A673 (cell line): ENCODE results near the gene SRSF5. TPM values are rescaled to one million over a fixed set of nuclear protein-coding genes. Genes with fewer than 3 reads are reported as not detected.
"Not testable (repeated sequence)": the region's sequence is repeated elsewhere in the genome, so short reads cannot be mapped to it uniquely, and the experiment has no call there.

ENCODE experiments used
- BruUV-seq: library from RNA; stranded (reverse); fragments of 400-500 nt; replicated peaks from 2 replicates; lab custom pipeline; 2021; lab: Mats Ljungman, UMichigan
- CTCF ChIA-PET: fragments of 300-600 bp; sonication (Branson Sonifier 250); formaldehyde crosslinking; loops from one replicate; lab custom pipeline; 2022; ENCODE audit warnings: antibody characterized with exemption; lab: Charles Lee
- POLR2A ChIA-PET: fragments of 300-600 bp; sonication (Branson Sonifier 250); formaldehyde crosslinking; loops from one replicate; lab custom pipeline; 2022; ENCODE audit warnings: antibody characterized with exemption; ENCODE audit not compliant: low non-redundant PET; lab: Charles Lee
- DNase-seq: peaks from one replicate; pipeline ENCODE4 v3.0.0-alpha.2; 2015; ENCODE audit warnings: low spot score
- H3K27ac ChIP-seq: fragments of 200-600 bp; sonication (generic); 2 replicates; pipeline ENCODE4 v1.5.1; 2016; ENCODE audit warnings: mixed run types, low read depth, mild to moderate bottlenecking, mixed read lengths, antibody characterized with exemption, low read length; ENCODE audit not compliant: poor library complexity, severe bottlenecking
- H3K27me3 ChIP-seq: fragments of 200-600 bp; sonication (generic); replicated peaks from 2 replicates; pipeline ENCODE4 v1.6.1; 2017; ENCODE audit warnings: mixed run types, low read depth, mild to moderate bottlenecking, mixed read lengths, antibody characterized with exemption, low read length; ENCODE audit not compliant: insufficient read depth, poor library complexity
- H3K36me3 ChIP-seq: fragments of 200-600 bp; sonication (generic); 2 replicates; pipeline ENCODE4 v1.6.1; 2016; ENCODE audit warnings: mixed run types, mild to moderate bottlenecking, mixed read lengths, antibody characterized with exemption, low read length; ENCODE audit not compliant: insufficient read depth, poor library complexity, severe bottlenecking
- H3K4me1 ChIP-seq: fragments of 200-600 bp; sonication (generic); 2 replicates; pipeline ENCODE4 v1.6.1; 2017; ENCODE audit warnings: mixed run types, mild to moderate bottlenecking, mixed read lengths, antibody characterized with exemption, low read length; ENCODE audit not compliant: insufficient read depth, poor library complexity, severe bottlenecking
- H3K4me3 ChIP-seq: fragments of 200-600 bp; sonication (generic); 2 replicates; pipeline ENCODE4 v1.5.1; 2016; ENCODE audit warnings: low read depth, mixed run types, mild to moderate bottlenecking, mixed read lengths, low read length; ENCODE audit not compliant: poor library complexity, severe bottlenecking
- H3K9me3 ChIP-seq: fragments of 200-600 bp; sonication (generic); 2 replicates; pipeline ENCODE4 v1.6.1; 2016; ENCODE audit warnings: mixed run types, low read depth, mild to moderate bottlenecking, mixed read lengths, antibody characterized with exemption, low read length; ENCODE audit not compliant: poor library complexity, severe bottlenecking
- CTCF ChIP-seq: fragments of 300-800, 200-600 bp; sonication (generic); conservative IDR thresholded peaks from 2 replicates; pipeline ENCODE4 v1.5.1; 2017; ENCODE audit warnings: low read depth, mild to moderate bottlenecking, antibody characterized with exemption, low read length, moderate library complexity, mixed read lengths
- EZH2 ChIP-seq: fragments of 200-600 bp; sonication (generic); IDR thresholded peaks from 2 replicates; pipeline ENCODE4 v1.6.1; 2017; ENCODE audit warnings: borderline replicate concordance, low read depth, mild to moderate bottlenecking, mixed read lengths, antibody characterized with exemption, low read length; ENCODE audit not compliant: poor library complexity, severe bottlenecking
- intact Hi-C: fragments of 100-400 bp; cut with micrococcal nuclease; formaldehyde crosslinking; loops from one replicate; pipeline ENCODE4 v1.10.0; 2022; ENCODE audit not compliant: unreplicated experiment
- total RNA-seq: library from RNA; stranded (reverse); gene quantifications from 2 replicates; pipeline ENCODE4 v1.2.3, GENCODE V29; 2021

SRSF5 gene
- total RNA-seq, 1 experiment from 2014 or later: 324 TPM

GRCh38 chr14:69811227-69811867 is 44.4 kb downstream of the SRSF5 start:
- H3K4me3 ChIP-seq: no peak overlapping the region
- no peaks in the 10 kb centered on the region for H3K36me3 ChIP-seq
- no TSS peak for BruUV-seq
- intact Hi-C loops: no loop called here
- ChIA-PET POLR2A (no interaction called here), CTCF (no interaction called here)
- no peak for DNase-seq
- H3K27me3 ChIP-seq: peaks cover 25% of the 10 kb centered on the region
- no peaks in the 10 kb centered on the region for H3K4me1 ChIP-seq
- TF ChIP-seq EZH2 (no peak), CTCF (no peak)
- H3K27ac ChIP-seq: no peak overlapping the region
- H3K9me3 ChIP-seq: no peaks in the 10 kb centered on the region

- ChIA-PET POLR2A (no interaction called here), CTCF (no interaction called here)
- Histone ChIP-seq H3K4me1 (no peaks in the 10 kb centered on the region), H3K27me3 (peaks cover 30% of the 10 kb centered on the region), H3K9me3 (no peaks in the 10 kb centered on the region), H3K4me3 (no peak overlapping the region), H3K27ac (no peak overlapping the region), H3K36me3 (no peaks in the 10 kb centered on the region)
- intact Hi-C loops: no loop called here
- DNase-seq: no peak
- TF ChIP-seq EZH2 (no peak), CTCF (no peak)
- BruUV-seq: no TSS peak
These were observed 44.9 kb downstream of the SRSF5 start for GRCh38 chr14:69811868-69812252.

GRCh38 chr14:69812711-69813110 is 45.8 kb downstream of the SRSF5 start:
- Histone ChIP-seq H3K36me3 (no peaks in the 10 kb centered on the region), H3K27ac (no peak overlapping the region), H3K4me1 (no peaks in the 10 kb centered on the region), H3K4me3 (no peak overlapping the region), H3K27me3 (peaks cover 30% of the 10 kb centered on the region), H3K9me3 (no peaks in the 10 kb centered on the region)
- intact Hi-C loops: no loop called here
- peak; percentile 34; the same call in 1 of the 2 replicates for TF ChIP-seq CTCF
- no peak for TF ChIP-seq EZH2
- ChIA-PET CTCF (no interaction called here), POLR2A (no interaction called here)
- BruUV-seq: no TSS peak
- DNase-seq: peak; percentile 17

GRCh38 chr14:69813346-69813745 is 46.4 kb downstream of the SRSF5 start:
- POLR2A ChIA-PET, H3K4me1 ChIP-seq, DNase-seq, H3K36me3 ChIP-seq, H3K27ac ChIP-seq, intact Hi-C loops, H3K4me3 ChIP-seq, H3K9me3 ChIP-seq, BruUV-seq: not testable (repeated sequence)
- peaks cover 34% of the 10 kb centered on the region for H3K27me3 ChIP-seq
- CTCF ChIA-PET: interaction anchor here (0.6 kb wide), 1 partner anchor 222 kb away, joined by 4 read pairs; no protein-coding TSS in a partner anchor
